Nephron (organoid): ENCODE results near the gene MIS18A.
A peak's percentile ranks its signal among the peaks of the same experiment; 100 is the strongest.

Source experiments
- H3K27ac Mint-ChIP-seq, 3 experiments: 2 replicates each; pipeline ENCODE4 v1.8.0; 2020; ENCODE audit warnings: mixed read lengths in 3 of 3, mild to moderate bottlenecking in 2 of 3, moderate library complexity in 1 of 3
- H3K27me3 Mint-ChIP-seq: 2 replicates; pipeline ENCODE4 v1.8.0; 2021; ENCODE audit warnings: low read depth, mild to moderate bottlenecking, moderate library complexity, mixed read lengths
- H3K36me3 Mint-ChIP-seq: 2 replicates; pipeline ENCODE4 v1.8.0; 2020; ENCODE audit warnings: low read depth, mixed read lengths
- H3K4me1 Mint-ChIP-seq: 2 replicates; pipeline ENCODE4 v1.8.0; 2020; ENCODE audit warnings: mixed read lengths
- H3K4me3 Mint-ChIP-seq, 3 experiments: 2 replicates each; pipeline ENCODE4 v1.8.0; 2020; ENCODE audit warnings: mild to moderate bottlenecking in 3 of 3, mixed read lengths in 3 of 3, moderate library complexity in 2 of 3
- H3K9me3 Mint-ChIP-seq: 2 replicates; pipeline ENCODE4 v1.8.0; 2020; ENCODE audit warnings: mixed read lengths
- CTCF ChIP-seq, 3 experiments: fragments of 200-600 bp; sonication (generic); IDR thresholded peaks; one replicate each; pipeline ENCODE4 v1.5.0; 2021; ENCODE audit warnings: antibody characterized with exemption in 3 of 3; ENCODE audit not compliant: unreplicated experiment in 3 of 3

MIS18A gene

DNA sequence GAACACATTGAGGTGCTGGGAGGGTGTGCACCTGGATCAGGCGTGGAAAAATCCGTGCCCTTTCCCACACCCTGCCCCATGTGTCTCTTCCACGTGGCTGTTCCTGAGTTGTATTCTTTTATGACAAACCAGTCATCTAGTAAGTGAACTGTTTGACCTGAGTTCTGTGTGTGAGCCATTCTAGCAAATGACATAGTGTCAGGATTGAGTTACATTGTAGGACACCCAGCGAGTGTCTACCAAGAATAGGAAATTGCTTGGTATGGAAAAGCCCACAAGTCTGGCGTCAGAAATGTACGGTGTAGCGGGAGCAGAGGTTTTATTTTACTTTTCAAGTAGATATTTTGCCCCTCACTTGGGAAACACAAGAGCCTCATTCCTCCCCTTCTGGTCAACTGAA lies 18.6 kb upstream of the MIS18A start:
- Mint-ChIP-seq H3K27ac (no peak overlapping the region), H3K4me3 (no peak overlapping the region), H3K9me3 (no peaks in the 10 kb centered on the region), H3K4me1 (no peaks in the 10 kb centered on the region), H3K27me3 (no peaks in the 10 kb centered on the region), H3K36me3 (peaks cover 16% of the 10 kb centered on the region)
- TF ChIP-seq CTCF (IDR thresholded peaks at IDR 0.05; ENCODE audit: unreplicated experiment in 3 of 3) = no peak

DNA sequence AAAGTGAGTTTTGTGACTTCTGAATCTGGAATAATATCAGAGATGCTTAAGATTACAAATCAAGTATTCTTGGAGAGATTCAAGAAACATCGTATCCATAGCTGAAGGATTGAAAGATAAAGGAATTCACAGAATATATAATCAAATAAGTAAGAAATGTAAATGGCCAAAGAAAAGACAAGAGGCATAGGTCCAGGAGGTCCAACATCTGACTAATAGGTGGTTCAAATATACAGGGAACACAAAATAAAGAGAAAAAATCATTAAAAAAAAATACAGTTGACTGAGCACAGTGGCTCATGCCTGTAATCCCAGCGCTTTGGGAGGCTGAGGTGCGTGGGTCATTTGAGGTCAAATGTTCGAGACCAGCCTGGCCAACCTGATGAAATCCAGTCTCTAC lies 6.6 kb upstream of the MIS18A start:
- Mint-ChIP-seq H3K27ac (no peak overlapping the region), H3K36me3 (peaks cover 16% of the 10 kb centered on the region), H3K27me3 (no peaks in the 10 kb centered on the region), H3K4me3 (no peak overlapping the region), H3K9me3 (peaks cover 26% of the 10 kb centered on the region), H3K4me1 (no peaks in the 10 kb centered on the region)
- no peak for TF ChIP-seq CTCF (IDR thresholded peaks at IDR 0.05; ENCODE audit: unreplicated experiment in 3 of 3)

GRCh38 chr21:32282992-32283391 lies 4.1 kb upstream of the MIS18A start:
- Mint-ChIP-seq H3K27me3 (no peaks in the 10 kb centered on the region), H3K4me1 (peaks cover 15% of the 10 kb centered on the region), H3K4me3 (no peak overlapping the region), H3K27ac (no peak overlapping the region), H3K9me3 (peaks cover 16% of the 10 kb centered on the region), H3K36me3 (peaks cover 16% of the 10 kb centered on the region)
- TF ChIP-seq CTCF (IDR thresholded peaks at IDR 0.05; ENCODE audit: unreplicated experiment in 3 of 3) = no peak

DNA sequence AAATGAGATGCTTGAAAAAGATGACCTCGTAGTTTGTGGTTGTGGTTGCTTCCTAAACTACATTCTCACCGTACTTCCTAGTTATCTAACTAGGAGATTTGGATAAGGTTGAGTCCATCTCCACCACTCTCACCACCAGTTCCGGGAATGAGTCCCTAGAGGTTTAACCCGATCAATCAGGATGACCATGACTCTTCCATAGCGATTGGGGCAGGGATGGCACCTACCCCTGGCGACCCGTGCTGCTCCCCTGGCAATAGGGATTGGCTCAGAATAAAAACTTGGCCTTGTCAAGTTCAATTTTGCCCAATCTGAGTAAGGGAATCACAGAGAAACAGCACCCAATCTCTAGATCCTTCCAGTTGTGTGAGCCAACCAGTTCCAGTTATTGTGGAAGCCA lies 2.7 kb upstream of the MIS18A start:
- Mint-ChIP-seq H3K9me3 (peaks cover 11% of the 10 kb centered on the region), H3K27ac (no peak overlapping the region), H3K27me3 (no peaks in the 10 kb centered on the region), H3K36me3 (peaks cover 11% of the 10 kb centered on the region), H3K4me1 (peaks cover 18% of the 10 kb centered on the region), H3K4me3 (peak overlapping the region in 2 of 3 experiments; percentile 30 to 63)
- TF ChIP-seq CTCF (IDR thresholded peaks at IDR 0.05; ENCODE audit: unreplicated experiment in 3 of 3) = no peak

GRCh38 chr21:32279377-32279680 lies 480 bp upstream of the MIS18A start:
- H3K9me3 Mint-ChIP-seq = peaks cover 6% of the 10 kb centered on the region
- no peaks in the 10 kb centered on the region for H3K27me3 Mint-ChIP-seq
- peaks cover 22% of the 10 kb centered on the region for H3K36me3 Mint-ChIP-seq
- H3K27ac Mint-ChIP-seq = peak overlapping the region; percentile 82 to 93 (median 92)
- TF ChIP-seq CTCF (IDR thresholded peaks at IDR 0.05; ENCODE audit: unreplicated experiment in 3 of 3) = no peak
- peak overlapping the region; percentile 97 to 100 (median 99) for H3K4me3 Mint-ChIP-seq
- H3K4me1 Mint-ChIP-seq = peaks cover 18% of the 10 kb centered on the region

GRCh38 chr21:32278103-32278502 lies 746 bp downstream of the MIS18A start:
- no peak for TF ChIP-seq CTCF (IDR thresholded peaks at IDR 0.05; ENCODE audit: unreplicated experiment in 3 of 3)
- Mint-ChIP-seq H3K27me3 (no peaks in the 10 kb centered on the region), H3K9me3 (no peaks in the 10 kb centered on the region), H3K27ac (peak overlapping the region; percentile 80 to 89 (median 82)), H3K4me3 (peak overlapping the region; percentile 97 to 100 (median 99)), H3K4me1 (peaks cover 18% of the 10 kb centered on the region), H3K36me3 (peaks cover 22% of the 10 kb centered on the region)
